SU-DHL-6 (cell line): ENCODE data around the gene DGKK.

Experiments
- H2AFZ ChIP-seq: fragments of 200-600 bp; sonication (generic); 2 replicates; pipeline ENCODE4 v1.6.1; 2014; ENCODE audit warnings: low read depth, mild to moderate bottlenecking, moderate library complexity, mixed read lengths, antibody characterized with exemption, low read length; ENCODE audit not compliant: severe bottlenecking
- H3F3A ChIP-seq: fragments of 200-600 bp; shearing (Covaris generic); 2 replicates; pipeline ENCODE4 v1.6.0; 2016; ENCODE audit warnings: antibody characterized with exemption, mild to moderate bottlenecking; ENCODE audit not compliant: insufficient read depth
- H3K27ac ChIP-seq: fragments of 200-600 bp; sonication (generic); 2 replicates; pipeline ENCODE4 v1.5.1; 2016; ENCODE audit warnings: low read depth, mild to moderate bottlenecking, low read length, moderate library complexity, mixed read lengths
- H3K27me3 ChIP-seq: fragments of 200-600 bp; sonication (generic), shearing (Covaris generic); 2 replicates; pipeline ENCODE4 v1.6.0; 2014; ENCODE audit warnings: mild to moderate bottlenecking, low read length
- H3K36me3 ChIP-seq: fragments of 200-600 bp; sonication (generic); 2 replicates; pipeline ENCODE4 v1.6.1; 2014; ENCODE audit warnings: mild to moderate bottlenecking, low read length, mixed read lengths
- H3K4me2 ChIP-seq: fragments of 300-600, 200-600 bp; shearing (Covaris generic), sonication (generic); 2 replicates; pipeline ENCODE4 v1.6.0; 2014; ENCODE audit warnings: low read length, low read depth, mild to moderate bottlenecking; ENCODE audit not compliant: poor library complexity, severe bottlenecking
- H3K4me3 ChIP-seq: fragments of 200-600 bp; sonication (generic); 2 replicates; pipeline ENCODE4 v1.5.1; 2014; ENCODE audit warnings: antibody characterized with exemption, low read length, mild to moderate bottlenecking, mixed read lengths; ENCODE audit not compliant: insufficient read depth, poor library complexity, severe bottlenecking
- H3K79me2 ChIP-seq: fragments of 200-600 bp; sonication (generic); 2 replicates; pipeline ENCODE4 v1.6.1; 2014; ENCODE audit warnings: mild to moderate bottlenecking, low read length, moderate library complexity; ENCODE audit not compliant: insufficient read depth
- H3K9ac ChIP-seq: fragments of 200-600 bp; sonication (generic); 2 replicates; pipeline ENCODE4 v1.7.0; 2014; ENCODE audit warnings: mild to moderate bottlenecking, low read length
- H3K9me2 ChIP-seq: fragments of 200-600 bp; sonication (generic); replicated peaks from 2 replicates; pipeline ENCODE4 v1.6.1; 2014; ENCODE audit warnings: low read length; ENCODE audit not compliant: insufficient read depth
- H3K9me3 ChIP-seq: fragments of 200-600 bp; sonication (generic); 2 replicates; pipeline ENCODE4 v1.6.1; 2014; ENCODE audit warnings: low read length, mixed read lengths; ENCODE audit not compliant: insufficient read depth
- H4K20me1 ChIP-seq: fragments of 200-600 bp; sonication (generic); 2 replicates; pipeline ENCODE4 v1.6.1; 2014; ENCODE audit warnings: low read depth, mild to moderate bottlenecking, antibody characterized with exemption, low read length, moderate library complexity, mixed read lengths
- EZH2phosphoT487 ChIP-seq: fragments of 200-600 bp; sonication (generic), shearing (Covaris generic); conservative IDR thresholded peaks from 2 replicates; pipeline ENCODE4 v1.6.1; 2018; ENCODE audit warnings: mild to moderate bottlenecking, antibody characterized with exemption, low read length, moderate library complexity, mixed read lengths
- TF ChIP-seq, protein P1 (sequence below): fragments of 200-600 bp; sonication (generic); IDR thresholded peaks from one replicate; pipeline ENCODE4 v1.5.1; 2017; ENCODE audit warnings: antibody characterized with exemption, mild to moderate bottlenecking, low read length, moderate library complexity; ENCODE audit not compliant: insufficient read depth, poor library complexity, severe bottlenecking

DGKK gene

DNA sequence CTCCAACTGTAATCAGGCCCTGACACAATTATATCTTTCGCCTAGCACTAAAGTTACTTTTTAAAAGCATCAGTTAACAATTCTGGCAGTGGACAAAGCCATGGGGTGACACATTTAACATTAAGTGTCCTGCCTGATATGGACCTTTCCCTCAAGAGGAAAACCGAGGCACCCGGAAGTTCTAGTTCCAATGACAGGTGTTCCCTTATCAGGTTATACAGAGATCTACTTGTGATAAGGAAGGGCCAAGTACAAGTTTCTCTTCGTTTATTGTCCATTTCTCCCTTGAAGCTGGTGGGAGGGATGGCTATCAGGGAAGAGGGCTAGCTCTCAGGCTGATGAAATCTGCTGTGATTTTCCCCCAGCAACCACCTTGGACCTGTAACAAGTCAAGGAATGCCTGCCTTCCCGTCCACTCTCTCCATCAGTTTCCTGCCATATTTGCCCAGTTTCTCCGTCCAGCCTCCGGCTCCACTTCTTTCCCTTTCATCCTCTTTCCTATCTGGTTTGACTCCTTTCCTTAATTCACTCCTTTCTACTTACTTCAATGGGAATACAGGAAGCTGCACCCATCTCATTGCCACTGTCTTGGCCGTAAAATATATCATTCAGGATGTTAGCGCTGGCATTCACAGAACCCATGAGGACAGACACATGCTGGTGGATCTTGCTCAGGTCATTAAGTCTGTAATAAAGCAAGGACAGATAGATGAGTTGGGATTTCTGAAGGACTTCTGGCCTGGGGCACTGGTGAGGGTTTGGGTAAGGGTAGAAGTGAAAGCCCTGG lies 95.0 kb downstream of the DGKK start:
- Histone ChIP-seq H3K9ac (no peak overlapping the region), H3K27ac (no peak overlapping the region), H2AFZ (no peak overlapping the region), H3K9me2 (no peaks in the 10 kb centered on the region), H4K20me1 (no peaks in the 10 kb centered on the region), H3F3A (no peaks in the 10 kb centered on the region), H3K4me2 (no peak overlapping the region), H3K79me2 (no peaks in the 10 kb centered on the region), H3K27me3 (no peaks in the 10 kb centered on the region), H3K4me3 (no peak overlapping the region), H3K9me3 (no peaks in the 10 kb centered on the region), H3K36me3 (no peaks in the 10 kb centered on the region)
- TF ChIP-seq, protein P1, sequence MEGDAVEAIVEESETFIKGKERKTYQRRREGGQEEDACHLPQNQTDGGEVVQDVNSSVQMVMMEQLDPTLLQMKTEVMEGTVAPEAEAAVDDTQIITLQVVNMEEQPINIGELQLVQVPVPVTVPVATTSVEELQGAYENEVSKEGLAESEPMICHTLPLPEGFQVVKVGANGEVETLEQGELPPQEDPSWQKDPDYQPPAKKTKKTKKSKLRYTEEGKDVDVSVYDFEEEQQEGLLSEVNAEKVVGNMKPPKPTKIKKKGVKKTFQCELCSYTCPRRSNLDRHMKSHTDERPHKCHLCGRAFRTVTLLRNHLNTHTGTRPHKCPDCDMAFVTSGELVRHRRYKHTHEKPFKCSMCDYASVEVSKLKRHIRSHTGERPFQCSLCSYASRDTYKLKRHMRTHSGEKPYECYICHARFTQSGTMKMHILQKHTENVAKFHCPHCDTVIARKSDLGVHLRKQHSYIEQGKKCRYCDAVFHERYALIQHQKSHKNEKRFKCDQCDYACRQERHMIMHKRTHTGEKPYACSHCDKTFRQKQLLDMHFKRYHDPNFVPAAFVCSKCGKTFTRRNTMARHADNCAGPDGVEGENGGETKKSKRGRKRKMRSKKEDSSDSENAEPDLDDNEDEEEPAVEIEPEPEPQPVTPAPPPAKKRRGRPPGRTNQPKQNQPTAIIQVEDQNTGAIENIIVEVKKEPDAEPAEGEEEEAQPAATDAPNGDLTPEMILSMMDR = no peak
- no peak for TF ChIP-seq EZH2phosphoT487

- TF ChIP-seq, protein P1 = no peak
- no peak for TF ChIP-seq EZH2phosphoT487
- H3K79me2 ChIP-seq = no peaks in the 10 kb centered on the region
- H4K20me1 ChIP-seq = no peaks in the 10 kb centered on the region
- no peaks in the 10 kb centered on the region for H3K27me3 ChIP-seq
- no peaks in the 10 kb centered on the region for H3K9me3 ChIP-seq
- H3K36me3 ChIP-seq = no peaks in the 10 kb centered on the region
- H3K27ac ChIP-seq = no peak overlapping the region
- no peak overlapping the region for H3K9ac ChIP-seq
- H3K4me3 ChIP-seq = no peak overlapping the region
- no peak overlapping the region for H3K4me2 ChIP-seq
- H2AFZ ChIP-seq = no peak overlapping the region
- no peaks in the 10 kb centered on the region for H3F3A ChIP-seq
- H3K9me2 ChIP-seq = no peaks in the 10 kb centered on the region
These were observed 97.7 kb downstream of the DGKK start for GRCh38 chrX:50372966-50373365.

DNA sequence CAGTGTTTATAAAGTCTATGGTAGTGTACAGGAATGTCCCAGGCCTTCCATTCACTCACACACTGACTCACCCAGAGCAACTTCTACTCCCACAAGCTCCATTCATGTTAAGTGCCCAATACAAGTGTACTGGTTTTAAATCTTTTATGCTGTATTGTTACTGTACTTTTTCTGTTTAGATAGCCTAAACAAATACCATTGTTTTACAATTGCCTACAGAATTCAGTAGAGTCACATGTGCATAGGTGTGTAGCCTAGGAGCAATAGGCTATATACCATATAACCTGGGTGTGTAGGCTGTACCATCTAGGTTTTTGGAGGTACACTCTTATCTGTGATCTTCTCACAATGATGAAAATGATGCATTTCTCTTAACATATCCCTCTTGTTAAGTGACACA lies 126.7 kb downstream of the DGKK start:
- no peaks in the 10 kb centered on the region for H3F3A ChIP-seq
- H3K4me3 ChIP-seq = no peak overlapping the region
- no peaks in the 10 kb centered on the region for H3K9me3 ChIP-seq
- no peak overlapping the region for H3K27ac ChIP-seq
- no peaks in the 10 kb centered on the region for H4K20me1 ChIP-seq
- H3K4me2 ChIP-seq = no peak overlapping the region
- H3K9me2 ChIP-seq = no peaks in the 10 kb centered on the region
- H3K36me3 ChIP-seq = no peaks in the 10 kb centered on the region
- TF ChIP-seq EZH2phosphoT487 = no peak
- TF ChIP-seq, protein P1 = no peak
- H3K27me3 ChIP-seq = no peaks in the 10 kb centered on the region
- H2AFZ ChIP-seq = no peak overlapping the region
- no peaks in the 10 kb centered on the region for H3K79me2 ChIP-seq
- no peak overlapping the region for H3K9ac ChIP-seq
